ENCODE data around the gene KCNQ5.

Gene KCNQ5

DNA sequence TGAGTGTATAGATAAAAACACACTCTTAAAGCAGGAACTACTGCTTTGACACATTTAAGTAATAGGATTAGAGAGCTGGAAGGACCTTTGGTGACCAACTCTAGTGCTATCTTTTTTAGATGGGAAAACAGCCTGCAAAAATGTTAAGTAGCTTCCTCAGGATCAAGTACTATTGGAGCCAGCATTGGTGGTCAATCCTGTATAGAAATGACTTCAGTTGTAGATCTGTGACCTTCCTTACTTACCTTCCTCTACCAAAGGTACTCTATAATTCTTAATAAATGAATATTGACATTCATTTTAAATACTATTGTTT, 18.7 kb downstream of the KCNQ5 start:
- no peak for DNase-seq

DNA sequence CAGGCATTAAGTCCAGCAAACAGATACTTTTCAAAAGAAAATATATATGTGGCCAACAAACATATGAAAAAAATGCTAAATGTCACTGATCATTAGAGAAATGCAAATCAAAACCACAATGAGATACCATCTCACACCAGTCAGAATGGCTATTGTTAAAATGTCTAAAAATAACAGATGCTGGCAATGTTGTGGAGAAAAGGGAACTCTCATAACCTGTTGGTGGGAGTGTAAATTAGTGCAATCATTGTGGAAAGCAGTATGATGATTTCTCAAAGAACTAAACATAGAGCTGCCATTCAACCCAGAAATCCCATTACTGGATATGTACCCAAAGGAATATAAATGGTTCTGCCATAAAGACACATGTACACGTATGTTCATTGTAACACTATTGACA, 20.6 kb downstream of the KCNQ5 start:
- no peak for DNase-seq

GRCh38 chr6:72643214-72643613, 21.4 kb downstream of the KCNQ5 start:
- DNase-seq: no peak

- no peak for DNase-seq
Observed at GRCh38 chr6:72646604-72647485, 25.0 kb downstream of the KCNQ5 start.

DNA sequence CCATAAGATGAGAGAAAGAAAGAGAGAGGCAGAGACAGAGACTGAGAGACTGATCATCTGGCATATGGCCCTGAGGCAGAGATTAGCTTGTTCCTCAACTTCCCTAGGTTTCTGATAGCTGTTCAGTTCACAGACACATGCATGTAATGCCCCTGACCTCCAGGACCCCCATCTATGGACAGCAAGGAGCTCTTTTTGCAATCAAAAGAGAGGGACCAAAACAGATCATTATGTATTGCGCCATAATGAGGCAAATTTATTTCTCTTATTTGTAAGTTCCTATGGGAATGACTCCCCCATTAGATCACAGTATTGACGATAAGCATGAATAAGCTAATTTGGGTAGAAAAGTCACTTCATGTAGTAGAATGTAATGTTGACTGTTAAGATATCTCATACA, 25.6 kb downstream of the KCNQ5 start:
- DNase-seq: no peak

GRCh38 chr6:72649032-72649984, 27.4 kb downstream of the KCNQ5 start:
- no peak for DNase-seq

- DNase-seq: no peak
Observed at GRCh38 chr6:72650081-72650745, 28.3 kb downstream of the KCNQ5 start.

DNA sequence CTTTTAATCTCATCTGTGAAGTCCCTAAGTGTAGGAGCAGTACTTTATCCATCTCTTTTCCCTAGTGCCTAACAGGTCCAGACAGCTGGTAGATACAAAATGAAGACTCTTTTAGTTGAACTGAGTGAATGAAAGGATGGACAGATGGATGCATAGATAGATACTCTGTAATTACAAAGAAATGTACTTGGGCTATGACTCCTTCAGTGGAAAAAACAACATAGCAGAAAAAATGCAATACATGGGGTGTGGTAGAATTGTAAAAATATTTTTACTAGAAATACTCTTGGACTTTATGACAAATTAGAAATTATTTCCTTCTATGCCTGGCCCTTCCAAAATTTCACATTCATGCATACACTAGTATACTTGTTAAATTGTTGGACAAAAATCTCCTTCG, 29.3 kb downstream of the KCNQ5 start:
- DNase-seq: no peak

DNA sequence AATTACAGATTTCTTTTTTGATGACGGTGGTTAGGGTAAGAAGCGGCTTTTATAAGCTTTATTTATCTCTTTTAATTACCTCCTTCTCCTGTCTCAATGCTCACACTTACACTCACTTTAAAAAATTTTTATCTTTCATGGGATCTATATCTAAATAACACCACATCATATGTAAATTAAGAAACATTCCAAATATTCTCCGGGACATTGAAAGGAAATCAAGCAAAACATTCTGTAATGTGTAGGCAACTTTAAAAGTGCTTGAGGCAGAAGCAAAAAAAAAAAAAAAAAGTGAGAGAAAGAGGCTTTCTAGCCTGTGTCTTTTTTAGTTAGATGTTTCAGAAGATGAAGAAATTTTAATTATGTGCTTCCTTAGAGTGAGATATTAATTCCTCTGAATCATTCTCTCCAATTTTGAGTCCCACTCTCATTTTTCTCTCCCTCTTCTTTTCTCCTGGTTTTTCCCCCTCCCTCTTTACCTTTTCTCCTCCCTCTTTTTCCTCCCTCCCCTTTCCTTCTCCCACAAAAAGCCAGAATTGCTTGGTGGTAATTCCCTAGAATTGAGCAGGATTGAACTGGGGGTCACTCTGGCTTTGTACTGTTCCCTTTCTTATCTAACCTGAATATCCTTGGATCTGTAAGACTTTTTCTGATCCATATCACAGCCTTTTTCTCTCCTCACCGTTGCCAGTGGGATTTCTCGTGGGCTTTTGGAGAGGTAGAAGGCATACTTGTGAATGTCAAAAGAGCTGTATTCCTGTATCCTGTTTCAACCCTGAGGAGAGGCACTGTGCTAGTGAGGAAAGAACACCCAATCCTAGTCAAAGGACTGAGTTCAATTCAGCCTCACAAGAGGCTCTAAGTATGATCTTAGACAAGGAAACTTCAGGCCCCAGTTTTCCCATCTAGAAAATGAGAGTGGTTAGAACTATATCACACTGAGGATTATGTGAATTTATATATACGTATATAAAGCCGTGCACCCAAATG, 30.4 kb downstream of the KCNQ5 start:
- no peak for DNase-seq

GRCh38 chr6:72653026-72653425, 31.2 kb downstream of the KCNQ5 start:
- no peak for DNase-seq

- no peak for DNase-seq
Observed at GRCh38 chr6:72654071-72654621, 32.3 kb downstream of the KCNQ5 start.

DNA sequence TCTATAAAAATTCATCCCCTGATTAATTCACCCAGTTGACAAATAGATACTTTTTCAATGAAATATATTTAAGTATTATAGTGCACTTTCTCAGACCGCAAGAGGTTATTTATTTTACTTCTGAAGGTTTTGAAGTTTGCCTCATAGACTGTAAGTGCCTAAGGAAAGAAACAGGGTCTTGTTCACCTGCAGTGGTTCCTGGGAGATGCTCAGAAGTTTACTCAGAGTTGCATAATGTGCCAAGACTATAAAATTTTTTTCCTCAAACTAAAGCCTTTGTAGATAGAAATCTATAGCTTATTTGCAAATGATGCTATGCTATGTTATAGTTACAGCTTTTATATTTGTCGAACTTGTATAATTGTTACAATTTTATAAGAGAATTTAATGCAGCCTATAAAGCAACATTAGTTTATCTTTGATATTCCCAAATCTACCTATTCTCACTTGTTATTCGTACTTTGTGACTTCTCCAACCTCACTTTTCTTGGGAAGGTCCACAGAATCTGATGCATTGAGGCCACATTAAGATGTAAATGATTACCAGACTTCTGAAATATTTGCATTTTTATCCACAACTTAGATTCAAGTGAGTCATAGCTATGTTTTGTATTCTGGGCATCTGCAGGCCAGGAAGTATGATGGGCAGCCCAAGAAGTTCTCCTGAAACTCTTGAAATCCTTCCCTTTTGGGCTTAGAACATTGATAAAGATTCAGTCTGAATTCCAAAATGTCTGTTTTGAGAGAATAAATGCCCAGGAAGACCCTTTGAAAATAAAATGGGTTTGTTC, 35.7 kb downstream of the KCNQ5 start:
- DNase-seq: no peak

DNA sequence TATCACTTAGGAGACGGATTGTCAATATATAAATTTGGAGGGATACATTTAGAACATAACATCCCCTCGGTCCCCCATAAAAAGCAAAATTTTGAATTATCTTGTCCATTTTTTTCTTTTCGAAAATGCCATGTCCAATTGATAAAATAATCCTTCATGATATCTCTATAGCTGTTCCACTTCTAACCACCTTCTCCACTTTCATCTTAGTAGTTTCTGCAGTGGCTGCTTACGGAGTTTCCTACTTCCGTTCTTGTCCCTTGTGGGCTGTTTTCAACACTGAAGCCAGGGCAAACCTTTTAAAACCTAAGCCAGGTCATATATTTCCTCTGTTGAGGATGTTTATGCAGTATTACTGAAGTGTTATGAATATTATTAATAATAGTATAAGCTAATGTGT, 37.9 kb downstream of the KCNQ5 start:
- DNase-seq: no peak

DNA sequence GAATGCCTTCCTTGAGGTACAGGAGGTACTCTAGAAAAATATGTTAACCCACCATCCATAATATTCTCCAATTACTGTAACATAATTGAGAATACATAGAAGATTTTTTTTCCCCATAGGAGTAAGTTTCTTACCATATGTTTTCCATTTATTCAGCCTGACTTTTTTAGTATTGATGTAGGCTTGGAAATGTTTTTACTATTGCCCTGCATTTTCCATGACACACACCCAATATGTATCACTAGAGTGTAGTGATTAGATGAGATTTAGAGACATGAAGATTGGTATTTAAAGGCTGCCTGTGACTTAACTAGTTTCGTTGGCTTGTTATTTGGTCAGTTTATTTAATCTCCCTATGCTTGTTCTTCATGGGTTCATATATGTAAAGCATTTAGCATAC, 39.5 kb downstream of the KCNQ5 start:
- no peak for DNase-seq

GRCh38 chr6:72665599-72665998, 43.7 kb downstream of the KCNQ5 start:
- no peak for DNase-seq

- no peak for DNase-seq
Observed at GRCh38 chr6:72669324-72669723, 47.5 kb downstream of the KCNQ5 start.

- no peak for DNase-seq
Observed at GRCh38 chr6:72672906-72673305, 51.0 kb downstream of the KCNQ5 start.

DNA sequence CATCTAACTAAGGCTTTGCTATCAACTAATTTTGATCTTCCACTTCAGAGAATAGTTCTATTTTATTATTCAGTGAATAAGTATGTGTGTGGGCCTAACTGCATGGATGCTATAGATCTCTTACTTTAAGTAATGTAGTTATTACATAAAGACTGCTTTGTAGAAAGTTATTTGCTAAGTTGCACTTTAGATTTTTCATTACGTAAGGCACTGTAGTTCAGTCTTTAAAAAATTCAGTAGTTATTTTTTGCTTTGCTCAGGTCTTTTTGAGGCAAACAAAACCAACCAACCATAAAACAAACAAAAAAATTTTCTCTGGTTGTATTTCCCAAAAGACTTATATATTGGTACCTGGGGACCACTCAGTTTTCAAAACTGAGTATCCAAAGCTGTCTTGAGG, 53.0 kb downstream of the KCNQ5 start:
- no peak for DNase-seq

- DNase-seq: no peak
Observed at GRCh38 chr6:72675396-72675795, 53.5 kb downstream of the KCNQ5 start.

- no peak for DNase-seq
Observed at GRCh38 chr6:72676995-72677394, 55.1 kb downstream of the KCNQ5 start.

DNA sequence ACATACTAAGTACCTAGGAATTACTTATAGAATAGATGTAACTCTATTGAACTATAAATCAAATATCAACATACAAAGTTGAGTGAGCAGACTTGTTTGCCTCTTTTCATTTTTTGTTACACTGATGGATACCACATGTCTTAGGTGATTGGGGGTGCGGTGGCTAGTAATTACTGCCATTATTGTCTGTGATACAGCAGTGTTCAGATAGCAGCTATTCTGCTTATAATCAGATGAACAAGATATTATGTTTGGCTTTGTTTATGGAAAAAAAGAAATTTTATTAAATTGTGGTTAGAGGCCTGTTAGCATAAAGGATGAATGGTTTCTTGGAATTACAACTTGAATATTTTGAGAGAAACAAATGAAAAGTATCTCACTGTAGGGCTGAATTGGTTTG, 55.9 kb downstream of the KCNQ5 start:
- DNase-seq: no peak
